Activated naive CD8-positive, alpha-beta T cell treated with anti-CD3 and anti-CD28 coated beads, Interleukin-2, amount 10 ng/mL, durations not matched to agents 7 days and 5 days (primary cell): ENCODE measurements around the gene CARHSP1. TPM values are rescaled to one million over a fixed set of nuclear protein-coding genes. Genes with fewer than 3 reads are reported as not detected.
"Not testable (repeated sequence)": the region's sequence is repeated elsewhere in the genome, so short reads cannot be mapped to it uniquely, and the experiment has no call there.

Source experiments
- ATAC-seq: fragments of 150-1000 bp; cut with Tn5 transposase; one replicate; pipeline ENCODE4 v1.10.0; 2021; ENCODE audit warnings: low read depth, moderate library complexity
- POLR2A ChIA-PET: fragments of 350-600 bp; sonication (Branson Sonifier 250); formaldehyde crosslinking; loops from one replicate; lab custom pipeline; 2021; ENCODE audit warnings: antibody characterized with exemption; lab: Charles Lee
- DNase-seq: peaks from one replicate; pipeline ENCODE4 v3.0.0; 2021
- H3K27ac Mint-ChIP-seq: one replicate; pipeline ENCODE4 v1.8.0; 2022; ENCODE audit warnings: mild to moderate bottlenecking, mixed read lengths
- H3K27me3 Mint-ChIP-seq: one replicate; pipeline ENCODE4 v1.8.0; 2022; ENCODE audit warnings: mild to moderate bottlenecking, moderate library complexity, mixed read lengths
- H3K36me3 Mint-ChIP-seq: one replicate; pipeline ENCODE4 v1.8.0; 2021; ENCODE audit warnings: mild to moderate bottlenecking, mixed read lengths
- H3K4me1 Mint-ChIP-seq: one replicate; pipeline ENCODE4 v1.8.0; 2021; ENCODE audit warnings: mixed read lengths
- H3K4me3 Mint-ChIP-seq: one replicate; pipeline ENCODE4 v1.8.0; 2022; ENCODE audit warnings: mild to moderate bottlenecking, moderate library complexity, mixed read lengths
- H3K9me3 Mint-ChIP-seq: one replicate; pipeline ENCODE4 v1.8.0; 2021; ENCODE audit warnings: mixed read lengths
- total RNA-seq, 2 experiments: library from RNA; stranded (reverse); gene quantifications; one replicate each; pipeline ENCODE4 v1.2.3, GENCODE V29; 2021

The CARHSP1 gene
- total RNA-seq, 2 experiments from 2014 or later = 157 to 173 TPM

GRCh38 chr16:8852534-8852933 is 16.3 kb downstream of the CARHSP1 start:
- no peak for ATAC-seq
- H3K27ac Mint-ChIP-seq = peak overlapping the region; percentile 58

GRCh38 chr16:8851761-8852403 is 16.9 kb downstream of the CARHSP1 start:
- H3K27ac Mint-ChIP-seq = peak overlapping the region; percentile 35
- H3K27me3 Mint-ChIP-seq = no peaks in the 10 kb centered on the region
- no peak overlapping the region for H3K4me3 Mint-ChIP-seq
- peaks cover 28% of the 10 kb centered on the region for H3K4me1 Mint-ChIP-seq
- POLR2A ChIA-PET = interaction anchor here (0.5 to 1.8 kb wide), 3 partner anchors 17 to 245 kb away, joined by 3 to 9 read pairs (median 4); partner anchors contain the start of gene CARHSP1
- peaks cover 26% of the 10 kb centered on the region for H3K36me3 Mint-ChIP-seq
- H3K9me3 Mint-ChIP-seq = no peaks in the 10 kb centered on the region
- ATAC-seq (no peak), DNase-seq (no peak)

More at GRCh38 chr16:8852534-8852933, 16.3 kb downstream of the CARHSP1 start:
- no peak overlapping the region for H3K4me3 Mint-ChIP-seq
- H3K36me3 Mint-ChIP-seq = peaks cover 28% of the 10 kb centered on the region
- POLR2A ChIA-PET = interaction anchor here (1.4 to 2.0 kb wide), 3 partner anchors 11 to 16 kb away, joined by 3 to 16 read pairs (median 9); partner anchors contain the start of gene CARHSP1
- no peaks in the 10 kb centered on the region for H3K9me3 Mint-ChIP-seq
- DNase-seq = no peak
- H3K4me1 Mint-ChIP-seq = peaks cover 29% of the 10 kb centered on the region
- H3K27me3 Mint-ChIP-seq = no peaks in the 10 kb centered on the region

GRCh38 chr16:8850279-8850885 is 18.4 kb downstream of the CARHSP1 start:
- peaks cover 21% of the 10 kb centered on the region for H3K4me1 Mint-ChIP-seq
- H3K36me3 Mint-ChIP-seq = peaks cover 18% of the 10 kb centered on the region
- POLR2A ChIA-PET = interaction anchor here (0.6 to 1.8 kb wide), 4 partner anchors 18 to 52 kb away, joined by 3 to 9 read pairs (median 4); partner anchors contain the start of gene CARHSP1
- peak overlapping the region; percentile 50 for H3K4me3 Mint-ChIP-seq
- no peaks in the 10 kb centered on the region for H3K27me3 Mint-ChIP-seq
- ATAC-seq (peak; percentile 31), DNase-seq (no peak)
- H3K9me3 Mint-ChIP-seq = no peaks in the 10 kb centered on the region
- H3K27ac Mint-ChIP-seq = peak overlapping the region; percentile 83

GRCh38 chr16:8849411-8850011 is 19.3 kb downstream of the CARHSP1 start:
- Mint-ChIP-seq H3K4me3 (no peak overlapping the region), H3K27ac (peak overlapping the region; percentile 61), H3K36me3 (peaks cover 12% of the 10 kb centered on the region), H3K27me3 (no peaks in the 10 kb centered on the region), H3K9me3 (no peaks in the 10 kb centered on the region), H3K4me1 (peaks cover 16% of the 10 kb centered on the region)
- no peak for ATAC-seq
- no peak for DNase-seq
- POLR2A ChIA-PET = interaction anchor here (0.6 to 1.8 kb wide), 4 partner anchors 19 to 33 kb away, joined by 3 to 6 read pairs (median 4); partner anchors contain the start of gene CARHSP1

GRCh38 chr16:8848939-8849391 is 19.8 kb downstream of the CARHSP1 start:
- no peaks in the 10 kb centered on the region for H3K9me3 Mint-ChIP-seq
- peaks cover 14% of the 10 kb centered on the region for H3K36me3 Mint-ChIP-seq
- H3K27ac Mint-ChIP-seq = peak overlapping the region; percentile 25
- no peak overlapping the region for H3K4me3 Mint-ChIP-seq
- DNase-seq (no peak), ATAC-seq (no peak)
- POLR2A ChIA-PET = interaction anchor here (1.1 to 1.8 kb wide), 2 partner anchors 31 to 32 kb away, joined by 3 to 6 read pairs; no protein-coding TSS in a partner anchor
- H3K27me3 Mint-ChIP-seq = no peaks in the 10 kb centered on the region
- H3K4me1 Mint-ChIP-seq = peaks cover 16% of the 10 kb centered on the region

- Mint-ChIP-seq H3K9me3 (no peaks in the 10 kb centered on the region), H3K36me3 (peaks cover 15% of the 10 kb centered on the region), H3K27ac (no peak overlapping the region), H3K27me3 (no peaks in the 10 kb centered on the region), H3K4me3 (no peak overlapping the region), H3K4me1 (peaks cover 14% of the 10 kb centered on the region)
- no peak for ATAC-seq
- no peak for DNase-seq
- POLR2A ChIA-PET = interaction anchor here (0.6 to 1.8 kb wide), 3 partner anchors 22 to 31 kb away, joined by 3 to 6 read pairs (median 4); no protein-coding TSS in a partner anchor
These were observed 20.4 kb downstream of the CARHSP1 start for GRCh38 chr16:8848231-8848938.

- H3K27ac Mint-ChIP-seq = no peak overlapping the region
- no peak for DNase-seq
- no peaks in the 10 kb centered on the region for H3K9me3 Mint-ChIP-seq
- no peaks in the 10 kb centered on the region for H3K27me3 Mint-ChIP-seq
- peaks cover 15% of the 10 kb centered on the region for H3K36me3 Mint-ChIP-seq
- no peak for ATAC-seq
- peaks cover 10% of the 10 kb centered on the region for H3K4me1 Mint-ChIP-seq
- H3K4me3 Mint-ChIP-seq = no peak overlapping the region
- POLR2A ChIA-PET = interaction anchor here (0.7 to 1.8 kb wide), 2 partner anchors 32 to 251 kb away, joined by 3 to 6 read pairs; no protein-coding TSS in a partner anchor
These were observed 21.2 kb downstream of the CARHSP1 start for GRCh38 chr16:8847623-8848022.

- Mint-ChIP-seq H3K36me3 (peaks cover 15% of the 10 kb centered on the region), H3K4me3 (no peak overlapping the region), H3K9me3 (no peaks in the 10 kb centered on the region), H3K27ac (no peak overlapping the region), H3K27me3 (no peaks in the 10 kb centered on the region), H3K4me1 (peaks cover 10% of the 10 kb centered on the region)
- DNase-seq (no peak), ATAC-seq (no peak)
- POLR2A ChIA-PET = interaction anchor here (0.7 kb wide), 1 partner anchor 250 kb away, joined by 3 read pairs; no protein-coding TSS in a partner anchor
These were observed 21.7 kb downstream of the CARHSP1 start for GRCh38 chr16:8847145-8847544.

GRCh38 chr16:8846401-8846932 is 22.3 kb downstream of the CARHSP1 start:
- no peak for ATAC-seq
- no peak overlapping the region for H3K27ac Mint-ChIP-seq
- H3K27me3 Mint-ChIP-seq = no peaks in the 10 kb centered on the region
- H3K9me3 Mint-ChIP-seq = no peaks in the 10 kb centered on the region
- H3K4me1 Mint-ChIP-seq = peaks cover 9% of the 10 kb centered on the region
- peaks cover 11% of the 10 kb centered on the region for H3K36me3 Mint-ChIP-seq
- POLR2A ChIA-PET = no interaction called here
- H3K4me3 Mint-ChIP-seq = no peak overlapping the region
- no peak for DNase-seq

- H3K4me3 Mint-ChIP-seq = no peak overlapping the region
- POLR2A ChIA-PET = no interaction called here
- peaks cover 9% of the 10 kb centered on the region for H3K36me3 Mint-ChIP-seq
- no peak for DNase-seq
- H3K9me3 Mint-ChIP-seq = no peaks in the 10 kb centered on the region
- ATAC-seq = no peak
- H3K27ac Mint-ChIP-seq = no peak overlapping the region
- peaks cover 5% of the 10 kb centered on the region for H3K4me1 Mint-ChIP-seq
- H3K27me3 Mint-ChIP-seq = no peaks in the 10 kb centered on the region
These were observed 23.0 kb downstream of the CARHSP1 start for GRCh38 chr16:8845699-8846298.

- ATAC-seq, H3K27ac Mint-ChIP-seq, H3K27me3 Mint-ChIP-seq, H3K4me1 Mint-ChIP-seq, H3K9me3 Mint-ChIP-seq, POLR2A ChIA-PET, H3K4me3 Mint-ChIP-seq, H3K36me3 Mint-ChIP-seq, DNase-seq: not testable (repeated sequence)
These were observed 25.5 kb downstream of the CARHSP1 start for GRCh38 chr16:8843296-8843695.

GRCh38 chr16:8842016-8842415 is 26.8 kb downstream of the CARHSP1 start:
- H3K27ac Mint-ChIP-seq, H3K4me1 Mint-ChIP-seq, POLR2A ChIA-PET, DNase-seq, H3K36me3 Mint-ChIP-seq, H3K4me3 Mint-ChIP-seq, H3K27me3 Mint-ChIP-seq, H3K9me3 Mint-ChIP-seq, ATAC-seq: not testable (repeated sequence)
